HepG2 (cell line): ENCODE results near the gene KCNAB1. TPM values are rescaled to one million over a fixed set of nuclear protein-coding genes. Genes with fewer than 3 reads are reported as not detected.

Experiments used
- ATAC-seq: fragments of 200-7000 bp; cut with Tn5 transposase; 3 replicates; pipeline ENCODE4 v1.9.1; 2020; ENCODE audit warnings: mild to moderate bottlenecking, moderate library complexity
- BruUV-seq: library from RNA; stranded (reverse); fragments of 400-500 nt; replicated peaks from 2 replicates; lab custom pipeline; 2021; lab: Mats Ljungman, UMichigan
- CTCF ChIA-PET: fragments of 300-600 bp; formaldehyde crosslinking; extraction: SDS; loops from one replicate; lab custom pipeline; 2021; ENCODE audit warnings: low total read pairs, inconsistent platforms, low intra/inter-chr PET ratio; lab: Yijun Ruan, JAX
- POLR2A ChIA-PET: fragments of 350-600 bp; sonication (Branson Sonifier 250); formaldehyde crosslinking; loops from one replicate; lab custom pipeline; 2020; ENCODE audit warnings: antibody characterized with exemption, inconsistent platforms; lab: Yijun Ruan, JAX
- DNase-seq: peaks from one replicate; pipeline ENCODE4 v3.0.0-alpha.2; 2015; ENCODE audit warnings: low spot score
- FAIRE-seq: peaks from 3 replicates; lab custom pipeline; 2011; peaks lifted over from hg19 to GRCh38; lab: Jason Lieb, UNC
- H2AFZ ChIP-seq: one replicate; pipeline ENCODE4 v1.6.1; 2011; ENCODE audit warnings: low read length, inconsistent platforms
- H3K27ac ChIP-seq: fragments of 300-600 bp; 3 replicates; pipeline ENCODE4 v1.8.0; 2011; ENCODE audit warnings: mixed run types, mild to moderate bottlenecking, mixed read lengths, low read length, inconsistent platforms; ENCODE audit not compliant: insufficient read depth; ENCODE audit errors: extremely low read length
- H3K27me3 ChIP-seq, 2 experiments: fragments of 200-600 bp in 1 of 2; 2 replicates in 1 of 2; 3 replicates in 1 of 2; pipeline versions ENCODE4 v1.6.0 to v1.8.0; 2011; ENCODE audit warnings: low read length in 2 of 2, mild to moderate bottlenecking in 2 of 2, moderate library complexity in 2 of 2, inconsistent platforms in 1 of 2; ENCODE audit not compliant: insufficient read depth in 2 of 2, control insufficient read depth in 1 of 2
- H3K36me3 ChIP-seq, 2 experiments: fragments of 200-600 bp in 1 of 2; replicated peaks in 1 of 2; 2 replicates in 1 of 2; 3 replicates in 1 of 2; pipeline versions ENCODE4 v1.5.1 to v1.8.0; 2011; ENCODE audit warnings: low read length in 2 of 2, inconsistent platforms in 1 of 2; ENCODE audit not compliant: insufficient read depth in 2 of 2, control insufficient read depth in 1 of 2
- H3K4me1 ChIP-seq: 2 replicates; pipeline ENCODE4 v1.5.1; 2012; ENCODE audit warnings: low read length, inconsistent platforms; ENCODE audit not compliant: insufficient read depth
- H3K4me2 ChIP-seq: 2 replicates; pipeline ENCODE4 v1.6.0; 2011; ENCODE audit warnings: low read depth, low read length, inconsistent platforms
- H3K4me3 ChIP-seq, 3 experiments: fragments of 200-600 bp in 1 of 3; sonication (generic), shearing (Covaris generic) in 1 of 3; replicated peaks in 1 of 3; 2 replicates each; pipeline ENCODE4 v1.5.1; 2011 to 2016; ENCODE audit warnings: low read length in 3 of 3, inconsistent platforms in 2 of 3, low read depth in 2 of 3, mild to moderate bottlenecking in 2 of 3, control low read depth in 1 of 3, mixed read lengths in 1 of 3; ENCODE audit not compliant: insufficient read depth in 1 of 3
- H3K79me2 ChIP-seq: one replicate; pipeline ENCODE4 v1.6.1; 2011; ENCODE audit warnings: low read length, inconsistent platforms; ENCODE audit not compliant: insufficient read depth
- H3K9ac ChIP-seq: 2 replicates; pipeline ENCODE4 v1.6.0; 2011; ENCODE audit warnings: mild to moderate bottlenecking, low read depth, low read length, inconsistent platforms; ENCODE audit not compliant: insufficient read depth
- H3K9me3 ChIP-seq: 2 replicates; pipeline ENCODE4 v1.5.1; 2012; ENCODE audit warnings: mild to moderate bottlenecking, low read length
- H4K20me1 ChIP-seq: 2 replicates; pipeline ENCODE4 v1.6.0; 2011; ENCODE audit warnings: inconsistent platforms, mild to moderate bottlenecking, low read length, moderate library complexity; ENCODE audit not compliant: insufficient read depth
- CBX1 ChIP-seq: IDR thresholded peaks from one replicate; pipeline ENCODE4 v1.6.1; 2016; ENCODE audit warnings: antibody characterized with exemption, low read depth
- CREB1 ChIP-seq, 2 experiments: fragments of 450-650 bp in 1 of 2; IDR thresholded peaks; 2 replicates each; pipeline ENCODE4 v1.6.1; 2016 to 2017; ENCODE audit warnings: control low read depth in 1 of 2, mild to moderate bottlenecking in 1 of 2, missing compliant biosample characterization in 1 of 2, missing genetic modification characterization in 1 of 2
- EP300 ChIP-seq, 3 experiments: sonication (generic) in 1 of 3; formaldehyde crosslinking in 1 of 3; IDR thresholded peaks; 2 replicates each; pipeline versions ENCODE4 v1.5.1 to v1.6.1; 2011 to 2020; ENCODE audit warnings: low read depth in 2 of 3, low read length in 2 of 3, borderline replicate concordance in 1 of 3, improper control_type of control experiment in 1 of 3, mild to moderate bottlenecking in 1 of 3, missing genetic modification reagents in 1 of 3, moderate library complexity in 1 of 3
- MIER2 ChIP-seq: IDR thresholded peaks from 2 replicates; pipeline ENCODE4 v1.6.1; 2016; ENCODE audit warnings: missing biosample characterization, missing genetic modification reagents
- NKX3-1 ChIP-seq: sonication (generic); formaldehyde crosslinking; IDR thresholded peaks from 2 replicates; pipeline ENCODE4 v1.5.0; 2020; ENCODE audit warnings: missing genetic modification reagents
- REST ChIP-seq, 2 experiments: IDR thresholded peaks; 2 replicates each; pipeline ENCODE4 v1.6.1; 2011 to 2012; ENCODE audit warnings: low read length in 2 of 2, borderline replicate concordance in 1 of 2, low read depth in 1 of 2, mild to moderate bottlenecking in 1 of 2, moderate library complexity in 1 of 2
- RNF2 ChIP-seq: fragments of 450-650 bp; conservative IDR thresholded peaks from 2 replicates; pipeline ENCODE4 v1.6.1; 2016; ENCODE audit warnings: low read depth
- RXRA ChIP-seq: sonication (generic); formaldehyde crosslinking; IDR thresholded peaks from 2 replicates; pipeline ENCODE4 v1.5.1; 2020; ENCODE audit warnings: missing genetic modification reagents
- SALL1 ChIP-seq: sonication (generic); formaldehyde crosslinking; IDR thresholded peaks from 2 replicates; pipeline ENCODE4 v1.8.0; 2022; ENCODE audit warnings: mild to moderate bottlenecking, missing genetic modification reagents
- SIN3A ChIP-seq: IDR thresholded peaks from 2 replicates; pipeline ENCODE4 v1.6.1; 2011; ENCODE audit warnings: low read depth, mild to moderate bottlenecking, control low read depth, low read length, borderline replicate concordance
- SMC3 ChIP-seq: IDR thresholded peaks from 2 replicates; pipeline ENCODE4 v1.6.1; 2011; ENCODE audit warnings: low read length, improper control_type of control experiment
- SOX13 ChIP-seq, 3 experiments: fragments of 450-650 bp in 1 of 3; sonication (generic) in 1 of 3; formaldehyde crosslinking in 1 of 3; IDR thresholded peaks in 2 of 3; conservative IDR thresholded peaks in 1 of 3; 2 replicates each; pipeline versions ENCODE4 v1.5.0 to v1.6.1; 2016 to 2020; ENCODE audit warnings: antibody characterized with exemption in 1 of 3, mild to moderate bottlenecking in 1 of 3, missing compliant biosample characterization in 1 of 3, missing genetic modification reagents in 1 of 3, moderate library complexity in 1 of 3
- STAG1 ChIP-seq: sonication (generic); formaldehyde crosslinking; IDR thresholded peaks from 2 replicates; pipeline ENCODE4 v1.4.0; 2020; ENCODE audit warnings: missing genetic modification reagents
- TAF15 ChIP-seq: fragments of 200-400 bp; formaldehyde crosslinking; IDR thresholded peaks from one replicate; pipeline ENCODE4 v1.6.1; 2018; ENCODE audit warnings: mild to moderate bottlenecking, low read depth, low read length; ENCODE audit not compliant: poor library complexity, severe bottlenecking
- ZFP90 ChIP-seq: sonication (generic); formaldehyde crosslinking; IDR thresholded peaks from 2 replicates; pipeline ENCODE4 v1.8.0; 2022; ENCODE audit warnings: missing genetic modification reagents, mild to moderate bottlenecking, inconsistent platforms, borderline replicate concordance
- ZNF256 ChIP-seq: sonication (generic); formaldehyde crosslinking; conservative IDR thresholded peaks from 2 replicates; pipeline ENCODE4 v1.4.0; 2020; ENCODE audit warnings: missing genetic modification reagents
- ZNF781 ChIP-seq: sonication (generic); formaldehyde crosslinking; IDR thresholded peaks from 2 replicates; pipeline ENCODE4 v1.5.1; 2020; ENCODE audit warnings: borderline replicate concordance, mild to moderate bottlenecking, missing genetic modification reagents; ENCODE audit errors: not compliant biosample characterization
- WGBS: methylation state at CpG from one replicate; pipeline ENCODE4 v1.1.6; 2017; ENCODE audit warnings: low lambda C conversion rate; 5-methylcytosine and 5-hydroxymethylcytosine counted together
- in situ Hi-C: cut with HindIII; loops from 2 replicates; pipeline ENCODE4 v1.10.0; 2017; ENCODE audit warnings: low pct_unique_long_range_greater_than_20kb; ENCODE audit not compliant: extremely low pct_ligation_motif_present
- intact Hi-C: fragments of 100-400 bp; cut with micrococcal nuclease; formaldehyde crosslinking; loops from one replicate; pipeline ENCODE4 v1.10.0; 2022; ENCODE audit not compliant: unreplicated experiment
- polyA plus RNA-seq, 8 experiments: library from polyadenylated mRNA; depleted of rRNA in 3 of 8; stranded (reverse) in 7 of 8; unstranded in 1 of 8; fragments of >200 nt; fragmentation: Illumina TruSeq in 4 of 8; extraction: Trizol in 4 of 8; gene quantifications; 2 replicates each; pipeline versions ENCODE4 v1.2.1 to v1.2.3, GENCODE V29; 2011 to 2016; ENCODE audit warnings: low read depth in 4 of 8, missing spikeins in 1 of 8, mixed read lengths in 1 of 8; ENCODE audit not compliant: insufficient read depth in 1 of 8
- total RNA-seq, 5 experiments: library from RNA; depleted of rRNA; stranded (reverse); fragments of >200 nt; fragmentation: Illumina TruSeq; extraction: Trizol; gene quantifications; 2 replicates each; pipeline ENCODE4 v1.2.3, GENCODE V29; 2016; ENCODE audit warnings: low read depth in 1 of 5

KCNAB1 gene
- total and polyA plus RNA-seq, 2 of the 13 experiments (the other 11 are each of a cell fraction or from before 2014, with no cell fraction given): not detected

DNA sequence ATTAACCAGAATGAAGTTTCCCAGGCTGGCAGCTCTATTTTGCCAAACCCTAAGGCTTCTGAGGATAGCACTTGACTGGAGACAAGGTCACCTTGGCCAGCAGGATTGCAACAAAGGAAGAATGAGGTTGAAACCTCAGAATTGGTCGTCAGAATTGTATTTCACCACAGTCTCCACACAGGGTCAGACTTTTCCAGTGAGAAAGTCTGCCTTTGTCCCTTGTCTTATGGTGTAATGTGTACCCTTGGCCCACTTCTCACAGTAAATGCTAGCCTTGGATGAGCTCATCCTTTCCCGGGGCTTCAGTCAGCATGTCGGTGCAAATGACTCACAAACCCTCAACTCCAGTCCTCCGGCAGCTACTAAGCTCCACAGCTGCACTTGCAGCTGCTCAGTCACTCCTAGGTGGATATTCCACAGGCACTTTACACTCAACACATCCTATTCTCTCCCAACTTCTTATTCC, 414.8 kb downstream of the KCNAB1 start:
- POLR2A ChIA-PET: interaction anchor here (0.5 to 1.9 kb wide), 15 partner anchors 11 to 640 kb away, joined by 3 to 20 read pairs (median 5); partner anchors contain the start of genes SSR3 and TIPARP
- in situ Hi-C loops: no loop called here
- BruUV-seq: TSS peak; percentile 1
- peak overlapping the region; percentile 62 for H3K27ac ChIP-seq
- H3K9me3 ChIP-seq: no peaks in the 10 kb centered on the region
- peak overlapping the region in 1 of 3 experiments; percentile 19; a peak in 1 of 6 replicates for H3K4me3 ChIP-seq
- intact Hi-C loops: loop anchor here (1.0 to 5.0 kb wide), 6 partner anchors 14 to 602 kb away; partner anchors contain the start of gene TIPARP
- FAIRE-seq: peak; percentile 94
- DNase-seq: peak; percentile 96
- peak overlapping the region; percentile 35 for H3K9ac ChIP-seq
- peaks cover 1 to 10% of the 10 kb centered on the region in 2 experiments; a peak in 4 of 5 replicates for H3K36me3 ChIP-seq
- peaks cover 57% of the 10 kb centered on the region for H3K4me1 ChIP-seq
- WGBS: 1% methylated on average over 4 of the region's 4 CpGs
- H4K20me1 ChIP-seq: no peaks in the 10 kb centered on the region
- CTCF ChIA-PET: no interaction called here
- no peaks in the 10 kb centered on the region for H3K79me2 ChIP-seq
- no peak overlapping the region for H2AFZ ChIP-seq
- peak; percentile 90 for ATAC-seq
- H3K27me3 ChIP-seq: no peaks in the 10 kb centered on the region
- peak overlapping the region; percentile 43 for H3K4me2 ChIP-seq
- TF ChIP-seq STAG1: peak; percentile 57
- TF ChIP-seq SMC3: peak; percentile 81
- no peak for TF ChIP-seq CBX1
- TF ChIP-seq ZNF781 (CRISPR knock-in tag): no peak
- no peak for TF ChIP-seq TAF15
- peak; percentile 91 for TF ChIP-seq RXRA (CRISPR knock-in tag)
- no peak; a peak in 1 of 4 replicates for TF ChIP-seq REST (IDR thresholded peaks at IDR 0.05; ENCODE audit: borderline replicate concordance in 1 of 2, low read depth in 1 of 2, low read length in 2 of 2)
- 0 out of 2 replicates have a peak, but pooled peaks have one; percentile 45 for TF ChIP-seq RNF2
- TF ChIP-seq EP300 (IDR thresholded peaks at IDR 0.05; ENCODE audit: low read depth in 2 of 2, low read length in 2 of 2): peak; percentile 34 to 49; a peak in 3 of 4 replicates
- TF ChIP-seq EP300 (CRISPR knock-in tag; IDR thresholded peaks at IDR 0.05; ENCODE audit: borderline replicate concordance): peak; percentile 44; the same call in 1 of the 2 replicates
- TF ChIP-seq SIN3A: no peak
- TF ChIP-seq ZFP90 (CRISPR knock-in tag): no peak
- TF ChIP-seq CREB1 (IDR thresholded peaks at IDR 0.05): peak; percentile 57; the same call in 1 of the 2 replicates
- TF ChIP-seq CREB1 (CRISPR knock-in tag; IDR thresholded peaks at IDR 0.05): peak; percentile 42; the same call in 1 of the 2 replicates
- TF ChIP-seq SOX13 (IDR thresholded peaks at IDR 0.05): no peak
- peak in 1 of 2 experiments; percentile 81; a peak in 2 of 4 replicates for TF ChIP-seq SOX13 (CRISPR knock-in tag; conservative IDR thresholded peaks at IDR 0.05 in 1 of 2, IDR thresholded peaks at IDR 0.05 in 1 of 2)
- TF ChIP-seq MIER2: 0 out of 2 replicates have a peak, but pooled peaks have one; percentile 29
- TF ChIP-seq ZNF256 (CRISPR knock-in tag): no peak
- peak; percentile 66 for TF ChIP-seq SALL1
- 0 out of 2 replicates have a peak, but pooled peaks have one; percentile 25 for TF ChIP-seq NKX3-1 (CRISPR knock-in tag)
